Measurements from ENCODE around the gene RAB5IF. TPM values are rescaled to one million over a fixed set of nuclear protein-coding genes. Genes with fewer than 3 reads are reported as not detected.

RAB5IF gene
- total and polyA plus RNA-seq, 10 donors, result 67.8 to 131 (median 96.4) TPM

DNA sequence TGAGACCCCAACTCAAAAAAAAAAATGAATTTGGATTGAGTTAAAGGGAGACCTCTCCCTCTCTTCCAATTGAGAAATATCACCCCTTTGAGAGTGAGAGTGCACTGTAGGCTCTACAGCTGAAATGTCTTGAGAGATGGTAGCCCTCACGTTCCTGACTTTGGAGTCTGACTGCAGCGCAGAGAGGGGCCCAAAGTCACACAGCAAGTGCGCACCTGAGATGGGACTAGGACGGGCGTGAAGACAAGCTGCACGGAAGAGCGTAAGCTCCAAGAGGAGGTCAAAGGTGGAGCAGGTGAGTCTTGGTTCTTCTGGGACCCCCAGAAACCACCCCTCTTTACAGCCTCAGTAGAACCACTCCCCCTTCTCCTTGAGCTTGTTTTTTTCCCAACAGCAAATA lies 39.8 kb downstream of the RAB5IF start:
- Histone ChIP-seq H3K4me3 (peak overlapping the region in 7 of 8 donors; percentile 20 to 68 (median 33)), H3K4me1 (peaks cover 0 to 51% (median 22%) of the 10 kb centered on the region in 6 donors), H3K27ac (peak overlapping the region in 7 of 8 donors; percentile 40 to 88 (median 75)), H3K36me3 (peaks cover 0 to 10% (median 0%) of the 10 kb centered on the region in 6 donors), H3K27me3 (replicated peaks in 1 of 7) (no peaks in the 10 kb centered on the region), H3K9me3 (no peaks in the 10 kb centered on the region)
- intact Hi-C loops (cut with DNase I; ENCODE audit: low total_unique reads), result no loop called here
- WGBS, 5 donors, result 78 to 89% (median 86%) methylated on average over 7 of the region's 7 CpGs
- TF ChIP-seq POLR2AphosphoS5 (IDR thresholded peaks at IDR 0.05) (no peak), POLR2A (IDR thresholded peaks at IDR 0.05) (no peak)
- TF ChIP-seq, protein P1, sequence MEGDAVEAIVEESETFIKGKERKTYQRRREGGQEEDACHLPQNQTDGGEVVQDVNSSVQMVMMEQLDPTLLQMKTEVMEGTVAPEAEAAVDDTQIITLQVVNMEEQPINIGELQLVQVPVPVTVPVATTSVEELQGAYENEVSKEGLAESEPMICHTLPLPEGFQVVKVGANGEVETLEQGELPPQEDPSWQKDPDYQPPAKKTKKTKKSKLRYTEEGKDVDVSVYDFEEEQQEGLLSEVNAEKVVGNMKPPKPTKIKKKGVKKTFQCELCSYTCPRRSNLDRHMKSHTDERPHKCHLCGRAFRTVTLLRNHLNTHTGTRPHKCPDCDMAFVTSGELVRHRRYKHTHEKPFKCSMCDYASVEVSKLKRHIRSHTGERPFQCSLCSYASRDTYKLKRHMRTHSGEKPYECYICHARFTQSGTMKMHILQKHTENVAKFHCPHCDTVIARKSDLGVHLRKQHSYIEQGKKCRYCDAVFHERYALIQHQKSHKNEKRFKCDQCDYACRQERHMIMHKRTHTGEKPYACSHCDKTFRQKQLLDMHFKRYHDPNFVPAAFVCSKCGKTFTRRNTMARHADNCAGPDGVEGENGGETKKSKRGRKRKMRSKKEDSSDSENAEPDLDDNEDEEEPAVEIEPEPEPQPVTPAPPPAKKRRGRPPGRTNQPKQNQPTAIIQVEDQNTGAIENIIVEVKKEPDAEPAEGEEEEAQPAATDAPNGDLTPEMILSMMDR (IDR thresholded peaks at IDR 0.05 in 8 of 11, conservative IDR thresholded peaks at IDR 0.05 in 3 of 11), result no peak
- no peak for DNase-seq

DNA sequence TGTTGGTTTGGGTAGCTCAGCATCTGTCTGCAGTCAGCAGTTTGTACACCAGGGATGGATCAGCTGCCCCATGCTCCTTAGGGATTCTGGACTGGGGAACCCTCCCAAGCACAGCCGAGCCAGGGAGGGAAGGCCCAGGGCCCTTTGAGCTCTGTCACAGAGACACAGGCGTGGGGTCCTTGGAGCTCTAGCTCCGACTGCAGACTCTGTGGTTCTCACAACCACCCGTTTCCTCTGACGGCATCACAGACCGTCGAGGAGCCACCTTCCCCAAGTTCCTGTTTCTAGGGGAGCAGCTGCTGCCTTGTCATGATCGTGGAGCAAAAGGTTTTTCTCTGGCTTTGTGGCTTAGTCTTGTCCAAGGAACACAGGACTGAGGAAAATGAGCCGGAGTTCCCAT lies 40.4 kb downstream of the RAB5IF start, which contains the start of gene SLA2:
Gene SLA2, minus strand, starts transcription at position 199 of the 400 bp plus-strand sequence. CDS start 4,861 bp downstream, outside the sequence.
- peak; percentile 92 for DNase-seq
- peaks cover 0 to 5% (median 0%) of the 10 kb centered on the region in 6 donors for H3K36me3 ChIP-seq
- intact Hi-C loops (cut with DNase I; ENCODE audit: low total_unique reads), result no loop called here
- 8 to 16% (median 13%) methylated on average over 9 of the region's 9 CpGs for WGBS, 5 donors
- H3K9me3 ChIP-seq, result no peaks in the 10 kb centered on the region
- H3K4me1 ChIP-seq, result peaks cover 0 to 51% (median 22%) of the 10 kb centered on the region in 6 donors
- H3K4me3 ChIP-seq, result peak within 1 kb of the TSS in 7 of 8 donors; percentile 20 to 68 (median 33)
- peak within 1 kb of the TSS; percentile 10 to 88 (median 69) for H3K27ac ChIP-seq
- TF ChIP-seq, protein P1 (IDR thresholded peaks at IDR 0.05 in 8 of 11, conservative IDR thresholded peaks at IDR 0.05 in 3 of 11), result no peak
- TF ChIP-seq POLR2AphosphoS5 (IDR thresholded peaks at IDR 0.05), result peak; percentile 61 to 88 (median 79)
- TF ChIP-seq POLR2A (IDR thresholded peaks at IDR 0.05), result no peak
- no peaks in the 10 kb centered on the region for H3K27me3 ChIP-seq (replicated peaks in 1 of 7)

DNA sequence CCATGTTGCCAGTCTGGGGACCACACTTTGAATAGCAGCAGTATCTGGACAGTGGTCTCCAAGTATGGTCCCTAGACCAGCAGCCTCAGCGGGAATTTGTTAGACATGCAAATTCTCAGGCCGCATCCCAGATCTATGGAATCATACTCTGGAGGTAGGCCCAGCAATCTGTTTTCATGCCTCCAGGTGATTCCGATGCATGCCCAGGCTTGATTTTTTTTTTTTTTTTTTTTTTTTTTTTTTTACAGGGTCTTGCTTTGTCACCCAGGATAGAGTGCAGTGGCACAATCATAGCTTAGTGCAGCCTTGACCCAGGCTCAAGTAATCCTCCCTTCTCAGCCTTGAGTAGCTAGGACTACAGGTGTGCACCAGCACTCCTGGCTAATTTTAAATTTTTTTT lies 41.1 kb downstream of the RAB5IF start:
- H3K9me3 ChIP-seq, result no peaks in the 10 kb centered on the region
- H3K4me1 ChIP-seq, result peaks cover 0 to 48% (median 22%) of the 10 kb centered on the region in 6 donors
- H3K4me3 ChIP-seq, result no peak overlapping the region
- no peaks in the 10 kb centered on the region for H3K27me3 ChIP-seq (replicated peaks in 1 of 7)
- TF ChIP-seq, protein P1 (IDR thresholded peaks at IDR 0.05 in 8 of 11, conservative IDR thresholded peaks at IDR 0.05 in 3 of 11), result no peak
- TF ChIP-seq POLR2AphosphoS5 (IDR thresholded peaks at IDR 0.05), result no peak
- no peak for DNase-seq
- 85 to 96% (median 94%) methylated on average over 3 of the region's 3 CpGs for WGBS, 5 donors
- intact Hi-C loops (cut with DNase I; ENCODE audit: low total_unique reads), result no loop called here
- peak overlapping the region in 4 of 8 donors; percentile 75 to 88 (median 82) for H3K27ac ChIP-seq
- peaks cover 0 to 8% (median 2%) of the 10 kb centered on the region in 6 donors for H3K36me3 ChIP-seq

DNA sequence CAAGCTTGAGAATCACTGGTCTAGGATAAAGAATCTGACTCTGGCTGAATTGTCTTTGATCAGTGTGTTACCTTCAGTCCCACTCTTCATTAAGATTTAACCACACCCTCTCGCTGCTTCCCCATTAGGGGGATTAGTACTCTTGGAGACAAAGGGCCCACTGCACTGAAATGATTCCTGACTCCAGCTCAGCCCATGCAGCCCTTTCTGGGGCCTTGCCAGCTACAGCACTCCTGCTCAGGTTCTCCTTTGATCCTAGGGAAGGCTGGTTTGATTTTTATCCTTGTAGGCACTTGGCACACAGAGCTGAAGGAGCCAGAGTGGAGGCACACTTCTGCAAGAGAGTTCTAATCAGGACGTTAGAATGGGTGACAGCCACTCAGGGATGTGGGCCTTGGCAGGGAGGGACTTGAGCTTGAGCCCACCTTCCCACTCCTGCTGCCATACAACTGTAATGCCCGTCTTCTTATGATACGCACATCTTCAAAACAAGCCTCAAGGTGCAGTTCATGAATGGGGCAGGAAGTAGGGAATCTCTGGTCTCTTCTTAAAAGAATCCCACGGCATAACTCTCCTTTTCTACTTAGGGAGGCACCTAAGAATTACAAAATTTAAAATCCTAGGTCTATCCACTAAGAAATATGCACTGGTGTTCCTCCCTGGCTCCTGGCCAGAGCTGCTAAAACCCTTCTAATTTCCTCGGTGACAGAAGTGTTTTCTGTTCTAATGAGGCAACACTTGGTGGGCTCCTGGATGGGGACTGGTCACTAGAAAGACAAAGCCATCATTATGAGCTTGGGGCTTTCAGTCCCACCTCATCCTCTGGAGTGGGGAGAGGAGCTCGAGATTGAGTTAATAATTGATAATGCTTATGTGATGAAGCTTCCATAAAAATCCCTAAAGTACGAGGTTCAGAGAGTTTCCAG lies 41.9 kb downstream of the RAB5IF start:
- 79 to 90% (median 83%) methylated on average over 8 of the region's 8 CpGs for WGBS, 5 donors
- intact Hi-C loops (cut with DNase I; ENCODE audit: low total_unique reads), result no loop called here
- TF ChIP-seq POLR2AphosphoS5 (IDR thresholded peaks at IDR 0.05) (no peak), POLR2A (IDR thresholded peaks at IDR 0.05) (no peak)
- TF ChIP-seq, protein P1 (IDR thresholded peaks at IDR 0.05 in 8 of 11, conservative IDR thresholded peaks at IDR 0.05 in 3 of 11), result no peak
- Histone ChIP-seq H3K4me1 (peaks cover 0 to 40% (median 19%) of the 10 kb centered on the region in 6 donors), H3K9me3 (no peaks in the 10 kb centered on the region), H3K36me3 (peaks cover 0 to 16% (median 5%) of the 10 kb centered on the region in 6 donors), H3K4me3 (no peak overlapping the region), H3K27ac (no peak overlapping the region), H3K27me3 (replicated peaks in 1 of 7) (no peaks in the 10 kb centered on the region)
- no peak for DNase-seq

All from spleen (tissue), 11 donors.